ENCODE results near the gene CPNE2.

The CPNE2 gene

DNA sequence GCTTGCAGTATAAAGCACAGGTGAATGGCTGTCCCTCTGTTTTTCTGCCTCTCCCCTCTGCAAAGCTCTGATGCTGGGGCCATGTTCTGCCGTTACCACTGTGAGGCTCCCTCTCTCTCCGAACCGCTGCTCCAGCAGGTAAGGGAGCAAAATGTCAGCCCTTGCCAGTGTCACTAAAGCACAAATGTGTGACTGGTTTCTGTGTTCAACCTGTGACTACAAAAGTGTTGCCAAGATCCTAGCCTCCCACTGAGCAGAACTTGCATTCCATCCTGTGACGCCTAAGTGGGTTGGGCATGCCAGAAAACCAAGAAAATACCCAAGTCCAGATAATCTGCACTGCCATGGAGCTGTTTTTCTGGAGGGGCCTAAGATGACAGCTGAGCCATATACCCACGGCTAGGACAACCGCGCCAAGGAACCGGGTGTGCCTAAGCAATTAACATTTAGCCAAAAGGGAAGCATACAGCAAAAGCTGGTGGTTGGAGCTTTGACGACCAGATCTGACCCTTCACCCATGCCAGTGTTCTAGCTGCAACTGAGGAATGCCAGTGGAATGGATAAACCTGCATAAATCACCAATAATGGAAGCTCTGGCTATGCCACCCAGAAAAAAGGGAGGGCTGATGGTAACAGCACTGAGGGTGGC lies 58.4 kb downstream of the CPNE2 start:
- H3K4me3 ChIP-seq (ENCODE audit: low read depth, low read length): no peak overlapping the region
- TF ChIP-seq, protein P1, sequence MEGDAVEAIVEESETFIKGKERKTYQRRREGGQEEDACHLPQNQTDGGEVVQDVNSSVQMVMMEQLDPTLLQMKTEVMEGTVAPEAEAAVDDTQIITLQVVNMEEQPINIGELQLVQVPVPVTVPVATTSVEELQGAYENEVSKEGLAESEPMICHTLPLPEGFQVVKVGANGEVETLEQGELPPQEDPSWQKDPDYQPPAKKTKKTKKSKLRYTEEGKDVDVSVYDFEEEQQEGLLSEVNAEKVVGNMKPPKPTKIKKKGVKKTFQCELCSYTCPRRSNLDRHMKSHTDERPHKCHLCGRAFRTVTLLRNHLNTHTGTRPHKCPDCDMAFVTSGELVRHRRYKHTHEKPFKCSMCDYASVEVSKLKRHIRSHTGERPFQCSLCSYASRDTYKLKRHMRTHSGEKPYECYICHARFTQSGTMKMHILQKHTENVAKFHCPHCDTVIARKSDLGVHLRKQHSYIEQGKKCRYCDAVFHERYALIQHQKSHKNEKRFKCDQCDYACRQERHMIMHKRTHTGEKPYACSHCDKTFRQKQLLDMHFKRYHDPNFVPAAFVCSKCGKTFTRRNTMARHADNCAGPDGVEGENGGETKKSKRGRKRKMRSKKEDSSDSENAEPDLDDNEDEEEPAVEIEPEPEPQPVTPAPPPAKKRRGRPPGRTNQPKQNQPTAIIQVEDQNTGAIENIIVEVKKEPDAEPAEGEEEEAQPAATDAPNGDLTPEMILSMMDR (IDR thresholded peaks at IDR 0.05; ENCODE audit: low read depth, low read length, missing control alignments): no peak
- DNase-seq (ENCODE audit: low read depth): no peak

DNA sequence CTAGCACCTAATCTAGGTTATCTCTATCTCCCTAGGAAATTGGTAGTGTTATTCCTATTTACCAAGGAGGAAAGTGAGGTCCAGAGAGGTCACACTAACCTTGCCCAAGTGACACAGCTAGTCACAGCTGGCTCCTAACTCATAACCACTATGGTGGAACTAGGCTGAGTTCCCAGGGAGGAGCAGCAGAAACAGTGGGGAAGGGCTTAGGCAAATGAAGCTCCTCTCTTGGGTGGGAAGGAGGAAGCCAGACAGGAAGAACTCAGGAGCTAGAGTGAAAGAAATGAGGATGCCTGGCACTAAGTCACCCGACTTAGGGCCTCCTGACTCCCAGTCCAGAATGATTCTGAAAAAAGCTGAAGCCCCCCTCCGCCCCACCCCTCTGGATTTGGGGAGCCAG lies 59.0 kb downstream of the CPNE2 start:
- DNase-seq (ENCODE audit: low read depth): no peak
- no peak overlapping the region for H3K4me3 ChIP-seq (ENCODE audit: low read depth, low read length)

DNA sequence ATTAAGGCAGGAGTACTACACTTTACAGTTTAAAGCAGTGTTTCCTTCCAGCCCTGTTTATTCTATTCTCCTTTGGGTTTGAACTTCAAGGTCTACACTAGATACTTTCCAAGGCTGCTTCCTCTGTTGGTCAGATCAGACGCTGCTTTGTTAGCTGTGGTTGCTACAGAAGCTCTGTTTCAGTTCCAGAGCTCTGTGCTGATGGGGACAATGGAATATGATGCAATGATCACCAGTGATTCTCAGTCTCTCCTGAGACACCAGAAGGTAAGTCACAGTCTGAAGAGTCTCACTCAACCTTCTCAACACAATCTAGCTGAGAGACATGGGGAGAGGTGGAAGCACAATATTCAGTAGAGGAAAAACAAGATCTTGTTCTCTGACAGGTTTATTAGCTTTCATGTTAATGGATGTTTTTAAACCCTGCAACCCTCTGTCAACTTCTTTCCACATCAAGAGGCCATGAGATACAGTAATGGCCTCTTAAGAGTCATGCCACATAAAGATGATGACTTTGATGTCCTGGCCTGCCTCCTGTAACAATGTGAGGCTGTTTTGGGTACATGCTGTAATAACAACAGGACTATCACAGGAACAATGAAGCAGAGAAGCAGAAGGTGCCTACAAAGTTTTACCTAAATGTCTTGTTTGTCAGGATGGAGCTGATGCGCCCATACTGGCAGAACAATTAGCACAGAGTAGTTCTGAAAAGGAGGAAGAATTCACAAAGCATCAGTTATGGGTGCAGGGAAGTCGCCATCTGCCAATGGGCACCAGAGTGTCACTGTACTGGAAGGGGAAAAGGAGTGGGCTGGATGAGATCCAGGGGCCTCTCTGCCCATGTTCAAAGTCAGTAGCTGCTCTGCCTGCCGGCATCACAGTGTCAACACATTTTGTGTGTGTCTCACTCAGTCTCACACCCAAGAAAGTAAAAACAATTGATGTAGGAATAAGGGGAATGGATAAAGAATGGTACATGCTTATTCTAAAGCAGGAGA lies 60.0 kb downstream of the CPNE2 start:
- DNase-seq (ENCODE audit: low read depth): no peak
- TF ChIP-seq, protein P1 (IDR thresholded peaks at IDR 0.05; ENCODE audit: low read depth, low read length, missing control alignments): no peak
- no peak overlapping the region for H3K4me3 ChIP-seq (ENCODE audit: low read depth, low read length)

More for the DNA sequence above, 59.0 kb downstream of the CPNE2 start:
- TF ChIP-seq, protein P1 (IDR thresholded peaks at IDR 0.05; ENCODE audit: low read depth, low read length, missing control alignments): no peak

DNA sequence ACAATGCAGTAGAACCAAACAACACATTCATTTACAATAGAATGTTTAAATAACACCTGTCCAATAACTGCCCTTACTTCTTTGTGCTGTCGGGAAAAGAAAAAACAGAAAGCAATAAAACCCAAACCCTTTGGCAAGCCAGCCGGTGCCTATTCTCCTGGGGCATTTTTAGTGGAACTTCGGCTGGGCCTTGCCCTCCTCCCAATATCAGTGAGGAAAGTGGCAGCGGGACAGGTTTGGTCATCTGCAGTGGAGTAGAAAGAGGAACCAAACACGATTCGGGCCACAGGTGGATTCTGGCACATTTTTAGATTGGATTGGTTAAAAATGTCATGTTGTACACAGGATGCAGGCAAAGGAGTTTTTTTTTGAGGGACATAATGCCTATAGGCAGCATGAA lies 61.5 kb downstream of the CPNE2 start:
- DNase-seq (ENCODE audit: low read depth): no peak
- TF ChIP-seq, protein P1 (IDR thresholded peaks at IDR 0.05; ENCODE audit: low read depth, low read length, missing control alignments): no peak
- H3K4me3 ChIP-seq (ENCODE audit: low read depth, low read length): no peak overlapping the region

DNA sequence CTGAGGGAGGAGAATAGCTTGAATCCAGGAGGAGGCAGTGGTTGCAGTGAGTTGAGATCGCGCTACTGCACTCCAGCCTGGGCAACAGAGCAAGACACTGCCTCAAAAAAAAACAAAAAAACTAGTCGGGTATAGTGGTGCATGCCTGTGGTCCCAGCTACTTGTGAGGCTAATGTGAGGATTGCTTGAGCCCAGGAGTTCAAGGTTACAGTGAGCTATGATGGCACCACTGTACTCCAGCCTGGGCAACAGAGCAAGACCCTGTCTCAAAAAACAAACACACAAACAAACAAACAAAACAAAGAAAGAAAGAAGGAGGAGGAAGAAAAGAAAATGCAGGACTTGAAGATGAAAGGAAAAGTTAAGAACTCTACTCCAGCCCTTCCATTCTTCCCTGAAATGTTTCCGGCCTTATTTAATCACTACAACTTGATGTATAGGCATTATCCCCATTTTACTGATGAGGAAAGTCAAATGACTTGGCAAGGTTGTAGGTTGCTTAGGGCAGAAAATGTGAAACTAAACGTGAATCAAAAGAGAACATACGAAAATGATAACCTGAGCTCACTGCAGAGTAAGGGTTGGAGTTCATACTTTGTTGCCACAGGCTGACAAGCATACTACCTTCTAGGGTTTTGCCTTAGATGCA lies 63.4 kb downstream of the CPNE2 start:
- TF ChIP-seq, protein P1 (IDR thresholded peaks at IDR 0.05; ENCODE audit: low read depth, low read length, missing control alignments): no peak
- no peak for DNase-seq (ENCODE audit: low read depth)
- H3K4me3 ChIP-seq (ENCODE audit: low read depth, low read length): no peak overlapping the region

DNA sequence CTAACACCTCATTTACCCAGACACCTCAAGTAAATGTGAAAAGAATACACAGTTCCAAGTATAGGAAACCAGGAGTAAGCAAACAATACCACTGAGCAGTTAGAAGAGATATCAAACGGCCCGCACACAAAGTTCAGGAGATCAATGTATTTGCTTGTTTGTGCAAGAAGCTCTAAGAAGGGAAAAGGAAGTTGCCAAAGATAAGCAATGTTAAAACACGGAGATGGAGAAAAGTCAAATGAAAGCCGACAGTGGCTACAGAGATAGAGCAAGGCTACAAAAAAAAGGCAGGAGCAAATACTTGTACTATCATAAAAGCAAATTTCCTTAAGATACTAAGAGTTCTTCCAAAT lies 63.9 kb downstream of the CPNE2 start:
- TF ChIP-seq, protein P1 (IDR thresholded peaks at IDR 0.05; ENCODE audit: low read depth, low read length, missing control alignments): no peak
- no peak overlapping the region for H3K4me3 ChIP-seq (ENCODE audit: low read depth, low read length)
- no peak for DNase-seq (ENCODE audit: low read depth)

All from GM12864 (cell line).